Lower lobe of right lung (tissue), 2 donors: Measurements from ENCODE around the gene DNAJC28. TPM values are rescaled to one million over a fixed set of nuclear protein-coding genes. Genes with fewer than 3 reads are reported as not detected.

Experiments
- ATAC-seq, 2 donors: fragments of 200-7000 bp; cut with Tn5 transposase; one replicate each; pipeline ENCODE4 v1.9.1; 2020 to 2022; ENCODE audit warnings: mild to moderate bottlenecking in 2 of 2, moderate library complexity in 2 of 2
- DNase-seq: peaks from one replicate; pipeline ENCODE4 v3.0.0-alpha.2; 2020
- H3K27ac ChIP-seq: fragments of 200-600 bp; one replicate; pipeline ENCODE4 v1.8.0; 2022
- H3K27me3 ChIP-seq: fragments of 200-600 bp; one replicate; pipeline ENCODE4 v1.8.0; 2022; ENCODE audit warnings: low read depth
- H3K36me3 ChIP-seq: fragments of 200-600 bp; one replicate; pipeline ENCODE4 v1.8.0; 2022; ENCODE audit warnings: mild to moderate bottlenecking
- H3K4me1 ChIP-seq: fragments of 200-600 bp; one replicate; pipeline ENCODE4 v1.8.0; 2022
- H3K4me3 ChIP-seq: fragments of 200-600 bp; one replicate; pipeline ENCODE4 v1.8.0; 2022; ENCODE audit warnings: mild to moderate bottlenecking
- H3K9me3 ChIP-seq: fragments of 200-600 bp; one replicate; pipeline ENCODE4 v1.8.0; 2022
- CTCF ChIP-seq: fragments of 200-600 bp; IDR thresholded peaks from one replicate; pipeline ENCODE4 v1.8.0; 2022; ENCODE audit warnings: antibody characterized with exemption, mild to moderate bottlenecking
- intact Hi-C: fragments of 100-400 bp; cut with DNase I; formaldehyde crosslinking; loops from one replicate; pipeline ENCODE4 v1.11.0; 2022
- long read RNA-seq: library from polyadenylated mRNA; unstranded; transcript quantifications from one replicate; pipeline ENCODE4 v2.0.0, GENCODE V29; 2021
- total RNA-seq: library from RNA; stranded (reverse); fragmentation: NEBNext Ultra II Directional; extraction: Animal tissue kit (Norgen Biotek cat#: 25700); gene quantifications from one replicate; pipeline ENCODE4 v1.2.1, GENCODE V29; 2021
- donor health status: DM: no; HTN: yes; CAD: no; lungs with severe emphysema.

Gene DNAJC28
- total RNA-seq: 2.1 TPM
- long read RNA-seq, partial matches to known transcripts: 0 of 3 reads
- long read RNA-seq, other reads (novel, unspliced or antisense): 1 of 3 reads

GRCh38 chr21:33491373-33492102, at the start of gene DNAJC28:
Gene DNAJC28, minus strand, starts transcription at chr21:33491716. Its CDS starts 2,323 bp downstream, at chr21:33489393.
- TF ChIP-seq CTCF: no peak
- Histone ChIP-seq H3K9me3 (no peaks in the 10 kb centered on the region), H3K27ac (peak within 1 kb of the TSS; percentile 81)

GRCh38 chr21:33541105-33541711, 49.7 kb upstream of the DNAJC28 start:
- Histone ChIP-seq H3K4me1 (peaks cover 37% of the 10 kb centered on the region), H3K27ac (peak overlapping the region; percentile 97), H3K27me3 (no peaks in the 10 kb centered on the region), H3K4me3 (peak overlapping the region; percentile 73), H3K36me3 (peaks cover 28% of the 10 kb centered on the region), H3K9me3 (no peaks in the 10 kb centered on the region)
- ATAC-seq (no peak), DNase-seq (no peak)
- intact Hi-C loops: no loop called here
- no peak for TF ChIP-seq CTCF

More at GRCh38 chr21:33491373-33492102, at the start of gene DNAJC28:
- no peaks in the 10 kb centered on the region for H3K27me3 ChIP-seq
- DNase-seq (peak; percentile 93), ATAC-seq (peak; percentile 98 to 100)
- H3K4me1 ChIP-seq: peaks cover 14% of the 10 kb centered on the region
- no peaks in the 10 kb centered on the region for H3K36me3 ChIP-seq
- intact Hi-C loops: no loop called here
- H3K4me3 ChIP-seq: peak within 1 kb of the TSS; percentile 86

- H3K27me3 ChIP-seq: no peaks in the 10 kb centered on the region
- H3K9me3 ChIP-seq: no peaks in the 10 kb centered on the region
- peak overlapping the region; percentile 97 for H3K27ac ChIP-seq
- ATAC-seq (no peak), DNase-seq (no peak)
- TF ChIP-seq CTCF: no peak
- H3K4me3 ChIP-seq: peak overlapping the region; percentile 73
- intact Hi-C loops: no loop called here
- H3K4me1 ChIP-seq: peaks cover 32% of the 10 kb centered on the region
- H3K36me3 ChIP-seq: peaks cover 28% of the 10 kb centered on the region
These were observed 49.2 kb upstream of the DNAJC28 start for GRCh38 chr21:33540711-33541104.

- Histone ChIP-seq H3K27me3 (no peaks in the 10 kb centered on the region), H3K4me1 (peaks cover 21% of the 10 kb centered on the region), H3K27ac (no peak overlapping the region), H3K36me3 (peaks cover 39% of the 10 kb centered on the region), H3K4me3 (no peak overlapping the region), H3K9me3 (no peaks in the 10 kb centered on the region)
- intact Hi-C loops: no loop called here
- DNase-seq (no peak), ATAC-seq (no peak)
- TF ChIP-seq CTCF: no peak
These were observed 48.1 kb upstream of the DNAJC28 start for GRCh38 chr21:33539616-33540015.

GRCh38 chr21:33537212-33537611, 45.7 kb upstream of the DNAJC28 start:
- no peak for DNase-seq
- ATAC-seq: no peak
- no peaks in the 10 kb centered on the region for H3K27me3 ChIP-seq
- H3K27ac ChIP-seq: no peak overlapping the region
- no peaks in the 10 kb centered on the region for H3K9me3 ChIP-seq
- H3K4me1 ChIP-seq: peaks cover 19% of the 10 kb centered on the region
- no peak overlapping the region for H3K4me3 ChIP-seq
- H3K36me3 ChIP-seq: peaks cover 63% of the 10 kb centered on the region
- intact Hi-C loops: no loop called here
- TF ChIP-seq CTCF: no peak
